HG02870 (cell line): ENCODE data around the gene RBP3.

Experiments
- ATAC-seq: cut with Tn5 transposase; IDR thresholded peaks from one replicate; pipeline ENCODE4 v1.9.1; 2021; ENCODE audit warnings: mild to moderate bottlenecking, moderate library complexity; ENCODE audit not compliant: unreplicated experiment

Gene RBP3

DNA sequence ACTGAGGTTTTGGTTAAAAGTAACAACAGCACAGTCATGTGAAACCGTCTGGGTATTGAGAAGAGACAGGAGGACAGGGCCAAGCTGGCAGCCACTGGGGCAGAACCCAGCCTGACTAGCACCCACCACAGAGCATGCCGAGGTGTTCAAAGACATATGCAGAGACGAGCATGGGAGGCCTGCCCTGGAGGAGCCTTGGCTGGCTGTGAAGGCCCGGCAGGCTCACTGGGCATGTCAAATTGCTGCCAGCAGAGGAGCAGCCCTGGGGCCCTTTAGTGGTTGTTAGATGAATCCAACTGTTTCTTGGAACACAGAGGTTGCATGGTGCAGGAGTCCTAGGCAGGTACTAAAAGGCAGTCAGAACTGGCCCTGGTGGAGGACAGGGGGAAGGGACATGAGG, 30.9 kb upstream of the RBP3 start:
- ATAC-seq = no peak

DNA sequence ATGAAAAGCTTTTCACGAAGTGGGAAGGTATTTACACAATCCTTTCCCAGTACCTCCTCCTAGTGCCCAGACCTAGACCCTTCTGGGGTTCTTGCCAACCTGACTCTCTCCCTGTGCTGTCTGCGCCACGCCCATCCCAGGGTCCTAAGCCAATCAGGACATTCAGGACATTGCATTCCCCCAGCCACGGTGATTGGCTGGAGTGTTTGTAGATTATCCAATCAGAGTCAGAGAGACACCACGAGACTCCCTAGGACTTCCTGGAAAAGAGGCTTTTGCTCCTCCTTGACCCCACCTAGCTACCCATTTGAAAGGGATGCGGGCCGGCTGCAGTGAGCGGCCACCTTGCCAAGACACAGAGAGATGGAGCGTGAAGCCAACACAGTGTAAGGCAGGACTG, 29.5 kb upstream of the RBP3 start:
- ATAC-seq = no peak

- no peak for ATAC-seq
Measured at GRCh38 chr10:47319784-47320183, 28.4 kb upstream of the RBP3 start.

- ATAC-seq = no peak
Measured at GRCh38 chr10:47320812-47321211, 27.4 kb upstream of the RBP3 start.

- no peak for ATAC-seq
Measured at GRCh38 chr10:47321521-47322195, 26.5 kb upstream of the RBP3 start.

DNA sequence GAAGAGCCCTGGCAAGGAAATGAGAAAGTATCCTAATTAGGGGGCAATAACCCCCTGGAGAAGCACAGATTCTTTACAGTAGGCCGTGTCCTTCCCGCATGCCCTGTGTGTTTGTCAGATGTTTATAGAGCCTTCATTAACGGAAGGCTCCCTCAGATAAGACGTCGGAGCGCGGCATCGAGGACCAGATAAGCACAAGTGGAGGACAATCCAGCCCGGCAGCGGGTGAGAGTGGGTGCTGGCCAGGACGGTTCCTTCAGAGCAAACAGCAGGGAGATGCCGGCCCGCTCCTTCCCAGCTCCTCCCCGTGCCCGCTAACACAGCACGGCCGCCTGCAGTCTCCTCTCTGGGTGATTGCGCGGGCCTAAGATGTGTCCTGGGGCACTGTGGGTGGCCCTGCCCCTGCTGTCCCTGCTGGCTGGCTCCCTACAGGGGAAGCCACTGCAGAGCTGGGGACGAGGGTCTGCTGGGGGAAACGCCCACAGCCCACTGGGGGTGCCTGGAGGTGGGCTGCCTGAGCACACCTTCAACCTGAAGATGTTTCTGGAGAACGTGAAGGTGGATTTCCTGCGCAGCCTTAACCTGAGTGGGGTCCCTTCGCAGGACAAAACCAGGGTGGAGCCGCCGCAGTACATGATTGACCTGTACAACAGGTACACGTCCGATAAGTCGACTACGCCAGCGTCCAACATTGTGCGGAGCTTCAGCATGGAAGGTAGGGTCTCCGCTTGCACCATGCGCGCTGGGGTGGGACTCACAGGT, 25.7 kb upstream of the RBP3 start, which contains the start of gene GDF2:
Gene GDF2, plus strand, starts transcription at position 155 of the 762 bp plus-strand sequence. Its CDS starts 215 bp downstream, at position 370.
- ATAC-seq = no peak

DNA sequence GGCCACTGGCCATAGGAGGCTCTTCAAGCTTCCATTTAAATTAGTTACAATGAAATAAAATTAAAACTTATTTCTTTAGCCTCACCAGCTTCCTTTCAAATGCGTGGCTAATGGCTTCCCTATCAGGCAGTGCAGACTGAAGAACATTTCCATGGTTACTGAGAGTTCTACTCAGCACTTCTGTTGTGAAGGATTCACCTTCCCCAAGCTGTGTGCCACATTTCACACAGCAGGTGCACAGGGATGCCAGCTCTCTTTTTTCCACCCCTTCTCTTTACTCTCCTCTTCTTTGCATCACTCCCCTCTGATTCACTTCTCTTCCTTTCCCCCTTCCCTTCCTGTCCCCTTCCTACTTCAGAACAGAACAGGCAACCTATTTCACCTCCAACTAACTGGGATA, 25.1 kb upstream of the RBP3 start:
- ATAC-seq = no peak

DNA sequence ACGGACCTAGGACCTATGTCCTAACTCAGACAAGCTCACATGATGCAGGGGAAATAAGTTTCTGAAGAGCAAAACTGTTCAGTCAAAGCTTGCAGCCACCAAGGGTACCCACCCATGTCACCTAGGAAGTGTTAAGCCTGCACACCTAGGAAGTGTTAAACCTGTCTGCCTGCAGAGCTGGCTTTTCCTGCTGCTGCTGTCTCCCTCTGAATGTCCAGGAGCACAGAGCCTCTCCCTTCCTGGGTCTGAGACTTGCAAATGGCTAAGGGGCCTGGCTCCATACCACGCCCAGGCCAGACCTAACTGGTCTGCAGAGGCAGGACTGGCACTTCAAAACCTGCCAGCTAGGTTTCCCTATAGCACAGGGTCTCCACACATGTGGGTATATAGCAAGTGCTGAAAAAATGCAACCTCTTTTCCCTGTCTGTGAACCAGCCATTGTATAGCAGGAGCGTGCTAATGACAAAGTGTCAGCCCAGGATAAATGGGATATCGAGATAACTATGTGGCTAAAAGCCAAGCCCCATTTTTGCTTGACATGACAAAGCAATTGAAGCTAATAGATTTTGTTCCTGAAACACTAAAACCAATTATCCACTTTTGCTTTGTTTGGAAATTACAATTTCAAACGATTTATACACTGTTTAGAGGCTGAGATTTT, 24.4 kb upstream of the RBP3 start:
- no peak for ATAC-seq

DNA sequence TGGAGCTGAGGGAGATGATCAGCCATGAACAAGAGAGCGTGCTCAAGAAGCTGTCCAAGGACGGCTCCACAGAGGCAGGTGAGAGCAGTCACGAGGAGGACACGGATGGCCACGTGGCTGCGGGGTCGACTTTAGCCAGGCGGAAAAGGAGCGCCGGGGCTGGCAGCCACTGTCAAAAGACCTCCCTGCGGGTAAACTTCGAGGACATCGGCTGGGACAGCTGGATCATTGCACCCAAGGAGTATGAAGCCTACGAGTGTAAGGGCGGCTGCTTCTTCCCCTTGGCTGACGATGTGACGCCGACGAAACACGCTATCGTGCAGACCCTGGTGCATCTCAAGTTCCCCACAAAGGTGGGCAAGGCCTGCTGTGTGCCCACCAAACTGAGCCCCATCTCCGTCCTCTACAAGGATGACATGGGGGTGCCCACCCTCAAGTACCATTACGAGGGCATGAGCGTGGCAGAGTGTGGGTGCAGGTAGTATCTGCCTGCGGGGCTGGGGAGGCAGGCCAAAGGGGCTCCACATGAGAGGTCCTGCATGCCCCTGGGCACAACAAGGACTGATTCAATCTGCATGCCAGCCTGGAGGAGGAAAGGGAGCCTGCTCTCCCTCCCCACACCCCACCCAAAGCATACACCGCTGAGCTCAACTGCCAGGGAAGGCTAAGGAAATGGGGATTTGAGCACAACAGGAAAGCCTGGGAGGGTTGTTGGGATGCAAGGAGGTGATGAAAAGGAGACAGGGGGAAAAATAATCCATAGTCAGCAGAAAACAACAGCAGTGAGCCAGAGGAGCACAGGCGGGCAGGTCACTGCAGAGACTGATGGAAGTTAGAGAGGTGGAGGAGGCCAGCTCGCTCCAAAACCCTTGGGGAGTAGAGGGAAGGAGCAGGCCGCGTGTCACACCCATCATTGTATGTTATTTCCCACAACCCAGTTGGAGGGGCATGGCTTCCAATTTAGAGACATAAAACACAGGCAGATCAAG, 22.6 kb upstream of the RBP3 start:
- no peak for ATAC-seq

DNA sequence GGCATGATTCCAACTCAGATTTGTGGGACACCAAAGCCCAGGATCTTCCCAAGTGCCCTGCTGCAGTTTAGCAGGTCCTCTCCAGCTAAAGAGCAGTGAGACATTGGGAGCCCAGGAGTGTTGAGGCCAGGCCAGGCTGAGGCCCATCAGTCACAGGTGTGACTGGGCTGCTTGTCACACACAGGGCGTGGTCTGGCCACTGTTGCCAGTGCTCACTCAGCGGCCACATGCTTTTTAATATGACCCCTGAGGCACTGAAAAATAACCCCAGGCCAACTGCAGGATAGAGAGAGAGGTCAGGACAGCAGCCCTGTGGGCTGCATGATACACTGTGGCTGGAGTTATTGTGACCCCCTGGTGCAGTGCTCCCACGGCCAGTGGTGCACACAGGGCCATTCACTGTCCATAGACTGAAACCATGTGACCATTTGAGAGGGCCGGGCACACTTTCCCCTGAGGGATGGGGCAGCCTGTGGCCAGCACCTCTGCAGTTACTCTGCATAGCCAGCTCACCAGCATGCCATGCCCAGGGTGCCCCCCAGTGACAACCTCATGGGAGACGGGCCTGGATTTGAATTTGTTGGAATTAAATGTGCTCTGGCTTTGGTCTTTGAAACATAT, 21.7 kb upstream of the RBP3 start:
- no peak for ATAC-seq

DNA sequence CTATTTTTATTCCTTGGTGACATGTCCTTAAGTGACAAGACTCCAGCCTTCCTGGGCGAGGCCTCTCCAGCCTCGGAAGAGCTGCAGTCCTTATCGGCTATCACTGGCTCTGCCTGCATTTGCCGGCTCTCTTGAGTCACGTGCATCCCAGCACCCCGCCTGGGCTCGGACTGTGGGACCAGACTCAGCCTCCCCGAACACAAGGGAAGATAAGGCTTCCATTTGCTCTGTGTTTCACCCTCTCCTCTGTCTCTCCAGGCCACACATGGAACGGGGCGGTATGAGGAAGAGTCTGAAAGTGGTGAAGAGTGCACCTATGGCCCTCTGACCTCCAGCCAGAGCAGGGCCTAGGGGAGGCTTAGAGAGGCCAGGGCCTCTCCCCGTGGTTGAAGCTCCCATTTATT, 21.2 kb upstream of the RBP3 start:
- no peak for ATAC-seq

GRCh38 chr10:47329855-47330254, 18.3 kb upstream of the RBP3 start:
- no peak for ATAC-seq

DNA sequence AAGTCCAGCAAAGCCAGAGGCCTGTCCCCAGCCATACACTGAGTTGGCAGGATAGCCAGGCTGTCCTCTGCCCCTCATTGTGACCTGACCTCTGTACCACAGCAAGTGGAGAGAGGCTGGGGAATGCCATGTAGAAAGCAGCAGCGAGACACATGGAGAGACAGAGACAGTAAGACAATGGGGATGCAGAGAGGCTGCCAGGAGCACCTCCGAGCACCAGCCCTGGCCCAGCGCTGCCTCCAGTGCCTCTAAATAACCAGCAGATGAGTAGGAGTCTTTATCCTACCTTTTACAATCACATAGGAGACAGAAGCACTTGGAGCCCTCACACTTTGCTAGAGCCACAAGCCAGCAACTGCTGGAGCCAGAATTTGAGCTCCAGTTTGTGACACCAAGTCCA, 17.8 kb upstream of the RBP3 start:
- ATAC-seq = no peak

DNA sequence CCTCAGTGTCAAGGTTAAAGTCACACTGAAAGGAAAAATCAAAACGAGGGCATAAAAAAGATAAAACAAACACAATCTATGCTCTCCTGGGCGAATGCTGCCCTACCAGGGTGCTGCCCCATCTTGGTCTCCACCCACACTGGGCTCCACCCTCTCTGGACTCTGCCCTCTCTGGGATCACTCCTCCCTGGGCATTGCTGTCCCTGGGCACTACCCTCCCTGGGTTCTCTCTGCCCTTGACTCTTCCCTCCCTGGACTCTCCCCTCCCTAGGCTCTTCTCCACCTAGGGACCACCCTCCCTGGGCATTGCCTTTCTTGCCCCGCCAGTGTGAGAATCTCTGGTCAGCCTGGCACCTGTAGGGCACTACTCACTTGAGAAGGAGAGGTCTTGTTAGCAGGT, 17.4 kb upstream of the RBP3 start:
- no peak for ATAC-seq

DNA sequence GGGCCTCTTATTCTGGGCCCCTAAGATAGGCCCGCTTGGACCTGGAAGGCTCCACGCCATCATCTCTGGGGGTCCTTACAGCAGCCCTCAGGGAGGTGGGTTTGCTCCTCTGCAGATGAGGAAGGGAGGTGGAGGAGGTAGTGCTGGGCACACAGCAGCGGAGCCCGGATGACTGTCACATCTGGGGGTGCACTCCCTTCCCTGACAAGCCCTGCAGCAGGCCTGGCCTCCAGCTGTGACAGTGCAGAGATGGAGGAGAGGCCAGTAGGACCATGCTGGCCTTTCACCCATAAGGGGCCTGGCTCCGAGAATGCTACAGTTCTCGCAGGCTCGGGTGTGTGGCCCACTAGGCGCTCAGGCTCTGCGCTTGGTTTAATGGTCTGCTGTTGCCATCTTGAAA, 16.7 kb upstream of the RBP3 start:
- ATAC-seq = no peak

- ATAC-seq = no peak
Measured at GRCh38 chr10:47331954-47332353, 16.2 kb upstream of the RBP3 start.

DNA sequence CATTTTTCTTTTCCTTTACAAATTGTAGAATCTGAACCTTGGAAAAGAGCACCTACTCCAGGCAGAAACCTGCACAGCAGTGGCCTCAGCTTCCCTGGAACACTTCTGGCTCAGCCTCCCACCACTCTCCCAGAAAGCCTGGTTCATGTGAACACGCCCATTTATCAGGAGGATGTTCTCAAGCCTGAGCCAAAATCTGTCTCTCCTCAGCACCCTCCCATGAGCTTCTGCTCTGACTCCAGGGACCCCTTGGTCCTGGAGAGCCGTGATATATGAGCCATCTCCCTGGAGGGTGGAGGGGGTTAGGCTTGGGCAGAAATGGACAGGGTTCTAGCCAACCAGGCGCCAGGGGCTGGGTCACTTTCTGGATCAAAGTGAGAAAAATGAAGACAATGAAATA, 15.8 kb upstream of the RBP3 start:
- ATAC-seq = no peak

- no peak for ATAC-seq
Measured at GRCh38 chr10:47332946-47333345, 15.2 kb upstream of the RBP3 start.

DNA sequence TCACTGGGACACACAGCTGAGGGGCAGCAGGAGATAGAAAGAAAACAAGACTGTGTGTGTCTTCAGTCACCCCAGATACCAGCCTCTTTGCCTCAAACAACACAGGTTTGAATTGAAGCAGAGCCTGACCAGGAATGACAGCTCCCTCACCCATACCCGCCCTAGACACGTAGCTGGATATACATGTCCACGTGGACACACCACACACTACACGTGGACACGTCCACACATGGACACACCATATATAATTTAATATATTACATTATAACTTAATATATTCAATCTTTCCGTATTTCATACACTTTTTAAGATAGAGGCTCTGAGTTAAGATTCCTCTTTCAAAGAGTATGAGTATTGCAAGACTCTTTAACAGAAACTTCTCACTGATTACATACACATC, 14.6 kb upstream of the RBP3 start:
- no peak for ATAC-seq
